HG03469 (cell line): ENCODE data around the gene RTN4.

ENCODE experiments used
- ATAC-seq: cut with Tn5 transposase; IDR thresholded peaks from one replicate; pipeline ENCODE4 v1.9.1; 2021; ENCODE audit warnings: mild to moderate bottlenecking, moderate library complexity, moderate number of reproducible peaks; ENCODE audit not compliant: unreplicated experiment

The RTN4 gene

DNA sequence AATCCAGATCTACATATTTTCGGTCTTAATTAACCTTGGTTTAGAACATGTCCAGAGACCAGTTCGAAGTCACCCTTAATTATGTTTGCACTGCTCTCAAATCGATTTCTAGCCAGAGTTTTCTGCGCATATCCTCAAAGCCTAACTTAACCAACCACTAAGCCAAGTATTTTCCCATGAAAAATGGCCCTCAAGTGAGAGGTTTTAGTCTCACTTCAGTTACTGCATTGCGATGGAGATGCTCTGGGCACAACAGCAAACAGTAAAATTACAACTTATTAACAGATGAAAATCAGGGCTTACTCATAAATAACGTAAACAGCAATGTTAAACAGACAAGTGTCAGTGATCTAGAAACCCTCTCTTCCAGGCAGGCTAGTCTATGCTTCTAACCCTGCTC is 4.5 kb downstream of the RTN4 start:
- ATAC-seq, result no peak

DNA sequence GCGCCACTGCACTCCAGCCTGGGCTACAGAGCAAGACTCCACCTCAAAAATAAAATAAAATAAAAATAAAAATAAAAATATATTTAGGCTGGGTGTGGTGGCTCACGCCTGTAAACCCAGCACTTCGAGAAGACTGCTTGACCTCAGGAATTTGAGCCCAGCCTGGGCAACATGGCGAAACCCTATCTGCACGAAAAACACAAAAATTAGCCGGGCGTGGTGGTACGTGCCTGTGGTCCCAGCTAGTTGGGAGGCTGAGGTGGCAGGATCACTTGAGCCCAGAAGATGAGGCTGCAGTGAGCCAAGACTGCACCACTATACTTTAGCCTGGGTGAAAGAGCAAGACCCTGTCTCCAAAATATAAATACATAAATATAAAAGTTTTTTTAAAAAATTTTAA is 6.4 kb downstream of the RTN4 start:
- no peak for ATAC-seq

DNA sequence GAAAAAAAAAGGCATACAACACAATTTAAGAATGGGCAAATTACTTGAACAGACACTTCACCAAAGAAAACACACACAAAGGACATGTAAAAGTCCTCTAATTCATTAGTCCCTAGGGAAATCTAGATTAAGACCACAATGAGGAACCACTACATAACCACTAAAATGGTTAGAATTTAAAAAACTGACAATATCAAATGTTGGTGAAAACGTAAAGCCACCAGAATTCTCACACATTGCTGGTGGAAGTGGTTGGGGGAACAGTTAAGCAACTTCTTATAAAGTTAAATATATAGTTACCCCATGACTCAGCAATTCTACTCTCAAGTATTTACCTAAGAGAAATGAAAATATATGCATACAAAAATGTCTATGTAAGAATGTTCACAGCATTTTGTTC is 11.8 kb downstream of the RTN4 start:
- no peak for ATAC-seq

DNA sequence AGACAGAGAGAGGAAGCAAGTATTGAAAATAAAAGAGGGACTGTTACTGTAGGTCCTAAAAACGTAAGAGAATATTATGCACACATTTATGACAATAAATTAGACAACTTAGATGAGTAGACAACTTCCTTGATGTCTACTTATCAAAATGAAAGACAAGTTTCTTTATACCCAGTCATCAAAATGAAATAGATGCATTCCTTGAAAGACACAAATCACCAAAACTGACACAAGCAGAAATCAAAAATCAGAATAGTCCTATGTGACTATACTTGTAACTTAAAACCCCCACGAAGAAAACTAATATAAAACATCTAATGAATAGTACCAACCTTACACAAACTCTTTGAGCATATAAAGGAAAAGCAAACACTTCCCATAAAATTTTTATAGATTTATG is 14.5 kb downstream of the RTN4 start:
- ATAC-seq, result no peak

DNA sequence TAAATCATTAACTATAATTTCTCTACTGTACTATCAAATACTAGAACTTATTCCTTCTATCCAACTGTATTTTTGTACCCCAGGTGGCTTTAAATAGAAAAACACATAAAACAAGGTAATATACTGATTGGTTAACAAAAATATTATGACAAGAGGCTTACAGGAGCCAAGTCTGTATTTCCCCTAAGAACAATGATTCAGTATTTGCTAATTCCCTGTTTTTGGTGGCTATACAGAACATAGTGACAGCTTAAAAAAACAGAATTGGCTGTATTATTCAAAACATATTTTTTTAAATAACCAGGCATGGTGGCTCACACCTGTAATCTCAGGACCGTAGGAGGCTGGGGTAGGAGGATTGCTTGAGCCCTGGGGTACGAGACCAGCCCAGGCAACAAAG is 16.3 kb downstream of the RTN4 start:
- no peak for ATAC-seq

DNA sequence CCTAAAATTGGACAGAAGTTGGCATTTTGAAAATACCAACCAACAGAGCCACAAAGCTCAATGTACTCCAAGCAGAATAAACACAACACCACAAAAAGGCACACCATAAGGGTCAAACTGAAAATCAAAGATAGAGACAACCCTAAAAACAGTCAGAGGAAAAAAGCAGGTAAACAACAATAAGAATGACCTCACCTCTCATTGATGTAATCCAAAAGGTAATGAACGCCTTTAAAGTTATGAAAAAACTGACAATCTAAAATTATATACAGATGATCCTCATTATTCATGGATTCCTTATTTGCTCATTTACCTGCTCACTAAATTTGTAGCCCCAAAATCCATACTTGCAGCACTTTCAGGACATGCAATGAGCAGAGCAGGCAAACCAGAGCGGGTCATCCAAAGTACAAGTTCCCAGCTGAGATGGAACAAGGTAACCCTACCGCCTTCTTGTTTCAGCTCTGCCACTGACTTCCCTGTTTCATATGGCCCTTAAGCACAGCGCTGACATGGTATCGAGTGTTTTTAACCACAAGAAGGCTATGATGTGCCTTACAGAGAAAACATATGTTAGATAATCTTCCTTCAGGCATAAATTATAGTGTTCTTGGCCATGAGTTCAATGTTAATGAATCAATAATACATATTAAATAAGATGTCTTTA is 17.0 kb downstream of the RTN4 start:
- ATAC-seq, result peak; percentile 87

DNA sequence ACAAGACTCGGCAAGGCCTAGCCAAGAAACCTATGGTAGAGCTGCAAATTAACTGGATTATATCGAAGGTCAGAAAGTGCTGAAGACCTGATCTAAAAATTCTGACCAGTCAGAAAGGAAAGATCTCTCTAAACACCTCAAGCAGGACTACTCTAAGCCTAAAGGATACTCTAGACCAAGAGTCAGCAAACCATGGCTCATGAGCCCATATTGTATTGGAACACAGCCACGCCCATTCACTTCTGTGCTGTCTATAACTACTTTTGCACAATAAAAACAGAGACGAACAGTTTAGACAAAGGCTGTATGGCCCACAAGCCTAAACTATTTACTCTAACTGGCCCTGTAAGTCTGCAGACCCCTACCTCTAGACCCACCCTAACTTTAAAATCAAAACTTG is 18.7 kb downstream of the RTN4 start:
- ATAC-seq, result no peak

DNA sequence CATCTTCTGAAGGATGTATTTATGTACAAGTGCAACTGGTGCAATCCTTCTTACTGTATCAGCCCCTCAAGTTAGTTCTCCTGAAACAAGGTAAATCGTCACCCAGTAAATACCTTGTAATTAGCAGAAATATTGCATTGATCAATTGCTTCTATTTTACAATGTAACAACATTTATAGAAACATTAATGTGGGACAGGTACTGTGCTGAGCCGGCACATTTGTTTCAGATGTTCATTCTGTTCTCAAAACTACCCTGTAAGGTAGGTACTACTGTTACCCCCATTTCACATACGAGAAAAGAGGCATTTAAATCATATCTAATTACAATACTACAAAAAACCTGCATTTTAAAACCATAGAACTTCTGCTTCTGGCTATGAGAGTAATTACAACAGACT is 19.5 kb downstream of the RTN4 start:
- ATAC-seq, result no peak

DNA sequence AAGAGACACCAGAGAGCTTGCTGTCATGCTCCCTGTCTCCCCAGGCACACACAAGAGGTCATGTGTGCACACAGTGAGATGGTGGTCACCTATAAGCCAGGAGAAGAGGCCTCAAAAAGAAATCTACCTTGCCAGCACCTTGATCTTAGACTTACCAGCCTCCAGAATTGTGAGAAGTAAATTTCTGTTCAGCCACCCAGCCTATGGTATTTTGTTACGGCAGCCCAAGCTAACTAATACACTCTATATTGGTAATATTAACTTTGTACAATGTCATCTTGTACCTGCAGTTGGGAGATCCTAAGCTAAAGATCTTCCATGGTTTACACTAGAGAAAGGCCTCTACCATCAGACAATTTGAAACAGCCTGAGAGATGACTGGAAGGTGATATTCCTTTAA is 21.2 kb downstream of the RTN4 start:
- no peak for ATAC-seq

DNA sequence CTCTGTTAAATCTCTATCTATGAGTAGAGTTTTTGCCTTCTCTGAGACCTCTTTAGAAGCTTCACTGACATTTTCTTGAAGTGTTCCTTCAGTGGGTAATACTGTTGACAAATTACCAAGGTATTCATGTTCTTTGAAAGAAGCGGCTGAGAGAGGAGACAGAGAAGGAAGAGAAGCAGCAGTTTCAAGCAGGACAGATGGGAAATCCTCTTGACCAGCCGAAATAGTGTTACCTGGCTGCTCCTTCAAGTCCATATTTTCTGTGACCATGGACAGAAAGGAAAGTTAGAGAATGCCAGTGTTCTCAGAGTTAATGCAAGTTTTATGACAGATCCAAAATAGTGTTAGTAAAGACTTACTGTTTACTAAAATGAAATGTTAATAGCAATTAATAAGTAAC is 23.0 kb downstream of the RTN4 start:
- no peak for ATAC-seq

DNA sequence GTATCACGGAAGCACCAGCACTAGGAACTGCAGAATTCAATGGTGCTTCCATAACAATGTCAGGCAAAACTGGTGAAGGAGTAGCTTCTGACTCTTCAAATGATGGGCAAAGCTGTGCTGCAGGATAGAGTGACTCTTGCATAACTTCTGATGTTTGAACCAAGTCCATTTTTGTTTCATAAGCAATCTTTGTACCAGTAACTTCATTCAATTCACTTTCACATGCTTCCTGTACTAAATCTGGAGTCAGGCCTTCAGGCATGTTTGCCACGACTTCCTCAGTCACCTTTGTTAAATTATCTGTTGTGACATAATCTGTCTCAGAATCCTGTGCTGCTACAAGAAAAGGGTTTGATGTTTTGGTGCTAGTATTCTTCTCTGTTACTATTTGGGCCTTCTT is 24.0 kb downstream of the RTN4 start:
- no peak for ATAC-seq

DNA sequence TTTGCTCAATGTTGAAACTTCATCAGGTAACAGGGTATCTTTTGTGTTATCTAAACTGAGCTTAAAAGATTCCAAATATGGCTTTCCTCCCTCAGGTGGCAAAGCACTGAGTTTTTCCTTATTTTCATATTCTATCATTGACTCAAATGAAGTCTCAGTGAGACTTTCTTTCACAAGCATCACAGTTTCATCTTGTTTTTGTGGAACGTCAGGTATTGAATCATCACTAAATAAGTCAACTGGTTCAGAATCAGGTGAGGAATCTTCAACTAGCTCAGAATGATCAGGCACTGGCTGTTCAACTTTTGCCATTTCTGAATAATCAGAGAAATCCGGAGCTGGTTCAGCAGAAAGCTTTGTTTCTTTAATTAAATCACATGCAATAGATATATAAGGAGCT is 24.6 kb downstream of the RTN4 start:
- ATAC-seq, result peak; percentile 12

DNA sequence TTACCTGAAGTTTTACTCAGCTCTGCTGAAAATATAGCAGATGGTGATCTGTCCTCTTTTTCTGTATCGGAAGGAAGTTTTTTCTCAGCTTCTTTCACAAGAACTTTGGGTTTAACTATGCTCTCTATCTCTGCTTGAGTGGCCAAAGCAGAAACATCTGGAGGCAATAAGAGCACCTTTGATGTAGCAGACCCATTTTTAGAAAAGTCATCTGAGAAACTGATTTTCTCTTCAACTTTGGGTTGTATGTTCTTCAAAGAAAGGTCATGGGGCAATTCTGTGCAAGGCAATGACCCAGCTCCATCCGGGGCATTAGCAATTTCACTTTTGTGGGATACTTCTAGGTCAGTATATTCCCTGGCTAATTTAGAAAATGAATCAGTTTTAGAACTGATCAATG is 25.2 kb downstream of the RTN4 start:
- peak; percentile 38 for ATAC-seq

DNA sequence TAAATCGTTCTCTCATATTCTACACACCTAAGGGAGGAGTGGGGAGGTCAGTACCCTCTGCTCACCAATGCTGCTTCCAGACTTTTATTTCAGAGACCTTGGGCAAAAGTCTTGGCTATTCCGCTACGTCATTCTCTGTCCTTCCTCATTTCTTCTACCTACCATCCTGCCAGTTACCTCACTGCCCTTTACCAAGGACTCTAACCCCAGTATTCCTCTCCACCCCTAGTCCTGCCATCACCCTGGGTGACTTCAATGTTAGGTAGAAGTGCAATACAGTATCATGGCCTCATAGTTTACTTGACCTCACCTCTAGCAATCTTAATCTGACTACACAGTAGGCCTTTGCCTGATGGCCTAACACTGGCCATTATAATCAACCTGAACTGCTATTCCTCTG is 27.8 kb downstream of the RTN4 start:
- no peak for ATAC-seq

DNA sequence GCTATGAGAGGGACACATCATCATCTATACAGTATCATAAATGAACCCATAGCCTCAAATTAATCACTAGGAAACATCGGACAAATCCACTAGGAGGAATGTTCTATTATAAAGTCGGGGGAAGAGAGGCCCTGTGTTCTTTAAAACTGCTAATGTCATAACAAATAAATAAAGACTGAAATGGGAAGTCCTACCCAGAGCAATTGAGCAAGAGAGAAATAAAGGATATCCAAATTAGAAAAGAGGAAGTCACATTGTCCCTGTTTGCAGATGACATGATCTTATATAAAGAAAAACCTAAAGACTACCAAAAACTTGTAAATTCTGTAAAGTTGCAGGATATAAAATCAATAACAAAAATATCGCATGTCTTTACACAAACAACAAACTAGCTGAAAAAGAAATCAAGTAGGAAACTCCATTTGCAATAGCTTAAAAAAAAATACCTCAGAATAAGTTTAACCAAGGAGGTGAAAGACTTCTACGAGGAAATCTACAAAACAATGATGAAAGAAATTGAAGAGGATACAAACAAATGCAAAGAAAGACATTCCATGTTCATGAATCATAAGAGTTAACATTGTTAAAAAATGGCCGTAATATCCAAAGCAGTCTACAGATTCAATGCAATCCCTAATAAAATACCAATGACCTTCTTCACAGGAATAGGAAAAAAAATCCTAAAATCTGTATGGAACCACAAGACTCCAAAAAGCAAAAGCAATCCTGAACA is 30.6 kb downstream of the RTN4 start:
- no peak for ATAC-seq

DNA sequence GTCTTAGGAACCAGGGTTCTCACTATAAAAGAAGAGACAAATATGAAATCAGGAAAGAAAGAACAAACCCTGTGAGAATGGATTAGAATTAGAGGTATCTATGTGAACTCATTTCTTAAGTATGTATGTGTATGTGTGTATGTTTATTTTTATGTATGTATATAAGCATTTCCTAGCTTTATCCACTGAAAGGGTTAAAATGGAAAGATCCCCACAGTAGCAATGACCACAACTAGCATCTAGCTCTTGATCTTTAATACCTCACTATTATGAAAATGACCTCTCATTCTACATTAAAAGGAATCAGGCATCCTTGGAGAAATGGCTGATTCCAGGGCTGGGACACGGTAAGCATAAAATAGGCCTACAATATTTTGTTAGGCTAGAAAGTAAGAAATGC is 31.6 kb downstream of the RTN4 start:
- no peak for ATAC-seq

DNA sequence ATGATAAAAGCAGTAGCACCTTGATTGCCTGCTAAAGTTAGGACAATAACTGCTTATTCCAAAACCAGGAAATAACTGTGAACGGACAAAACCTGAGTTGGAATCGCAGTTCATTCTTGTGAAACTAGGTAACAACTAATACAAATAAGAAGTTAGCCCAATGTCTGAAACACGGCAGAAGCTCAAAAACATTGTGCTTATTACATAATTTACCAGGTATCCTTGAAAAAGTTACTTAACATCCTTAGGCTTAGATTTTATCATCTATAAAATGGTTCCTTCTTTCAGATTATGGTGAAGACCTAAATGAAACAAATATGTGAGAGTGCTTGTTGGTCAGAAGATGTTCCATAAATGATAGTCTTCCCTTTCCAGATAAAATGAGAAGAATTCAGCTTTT is 32.4 kb downstream of the RTN4 start:
- ATAC-seq, result no peak

DNA sequence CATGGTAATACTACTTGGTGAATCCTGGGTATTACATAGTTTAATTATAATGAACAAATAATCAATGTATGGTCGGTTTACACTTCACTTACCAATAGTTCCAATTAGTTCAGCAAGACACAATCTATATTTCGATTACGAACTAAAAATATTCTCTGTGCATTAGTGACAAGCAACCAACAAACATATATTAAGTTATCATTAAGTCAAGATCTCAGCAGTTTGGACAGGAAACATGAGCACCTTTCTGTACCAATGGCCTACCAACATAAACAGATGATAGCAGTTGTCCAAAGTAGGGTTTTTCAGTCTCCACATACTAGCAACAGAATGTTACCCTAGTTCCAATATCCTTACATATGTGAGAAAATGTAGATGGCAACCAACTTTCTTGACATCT is 32.8 kb downstream of the RTN4 start:
- no peak for ATAC-seq

DNA sequence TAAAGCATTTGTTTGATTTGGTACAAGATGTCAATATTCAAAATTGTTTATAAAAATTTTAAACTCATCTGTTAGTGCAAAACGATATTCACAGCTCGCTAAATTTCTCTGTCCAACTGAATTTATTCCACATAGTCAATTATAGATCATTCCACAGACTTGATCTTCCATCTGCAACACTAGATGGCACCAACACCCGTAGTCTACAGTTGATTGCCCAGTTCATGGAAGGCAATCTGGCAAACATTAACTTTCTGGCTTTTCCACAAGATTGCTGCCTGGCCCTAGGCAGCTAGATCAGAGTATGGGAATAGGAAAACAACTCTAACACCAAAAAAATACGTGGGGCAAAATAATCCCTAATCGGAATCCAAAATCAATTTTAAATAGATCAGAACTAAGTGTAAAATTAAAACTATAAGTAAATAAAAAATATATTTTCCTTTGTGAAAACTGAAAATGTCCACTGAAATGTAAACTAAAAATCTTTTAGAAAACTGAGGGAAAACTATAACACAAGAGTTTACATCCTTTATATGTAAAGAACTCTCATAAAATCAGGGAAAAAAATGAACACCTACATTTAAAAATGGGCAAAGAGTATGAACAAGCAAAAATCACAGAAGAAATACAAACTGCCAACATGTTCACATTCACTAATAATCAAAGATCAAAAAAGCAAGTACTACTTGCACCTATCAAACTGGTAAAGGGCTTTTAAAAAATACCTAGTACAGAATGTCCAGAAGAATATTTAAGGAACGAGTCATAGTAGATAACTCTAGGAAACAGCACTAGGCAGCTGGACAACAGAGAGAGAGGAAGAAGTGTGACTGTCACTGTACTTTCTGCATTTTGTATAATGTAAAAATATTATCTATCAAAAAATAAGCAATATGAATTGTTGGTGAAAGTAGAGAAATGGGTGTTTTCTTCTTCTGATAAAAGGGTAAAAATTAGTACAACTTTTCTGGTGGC is 35.0 kb downstream of the RTN4 start:
- no peak for ATAC-seq

DNA sequence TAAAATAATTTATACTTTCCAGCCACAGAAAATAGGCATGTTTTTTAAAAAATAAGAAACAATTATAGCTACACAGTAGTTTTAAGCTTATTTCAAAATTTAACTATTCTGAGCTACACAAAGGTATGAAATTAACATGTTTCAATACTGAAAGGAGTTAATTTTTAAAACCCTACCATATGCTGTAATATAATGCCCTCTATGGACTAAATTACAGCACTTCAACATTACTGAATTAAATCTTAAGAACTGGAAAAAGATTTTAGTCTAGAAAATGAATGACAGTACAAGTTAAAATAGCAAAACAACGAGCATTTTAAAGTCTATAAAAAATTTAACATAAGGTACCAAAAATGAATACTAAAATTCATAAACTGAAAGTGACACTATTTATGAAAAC is 36.3 kb downstream of the RTN4 start:
- no peak for ATAC-seq

DNA sequence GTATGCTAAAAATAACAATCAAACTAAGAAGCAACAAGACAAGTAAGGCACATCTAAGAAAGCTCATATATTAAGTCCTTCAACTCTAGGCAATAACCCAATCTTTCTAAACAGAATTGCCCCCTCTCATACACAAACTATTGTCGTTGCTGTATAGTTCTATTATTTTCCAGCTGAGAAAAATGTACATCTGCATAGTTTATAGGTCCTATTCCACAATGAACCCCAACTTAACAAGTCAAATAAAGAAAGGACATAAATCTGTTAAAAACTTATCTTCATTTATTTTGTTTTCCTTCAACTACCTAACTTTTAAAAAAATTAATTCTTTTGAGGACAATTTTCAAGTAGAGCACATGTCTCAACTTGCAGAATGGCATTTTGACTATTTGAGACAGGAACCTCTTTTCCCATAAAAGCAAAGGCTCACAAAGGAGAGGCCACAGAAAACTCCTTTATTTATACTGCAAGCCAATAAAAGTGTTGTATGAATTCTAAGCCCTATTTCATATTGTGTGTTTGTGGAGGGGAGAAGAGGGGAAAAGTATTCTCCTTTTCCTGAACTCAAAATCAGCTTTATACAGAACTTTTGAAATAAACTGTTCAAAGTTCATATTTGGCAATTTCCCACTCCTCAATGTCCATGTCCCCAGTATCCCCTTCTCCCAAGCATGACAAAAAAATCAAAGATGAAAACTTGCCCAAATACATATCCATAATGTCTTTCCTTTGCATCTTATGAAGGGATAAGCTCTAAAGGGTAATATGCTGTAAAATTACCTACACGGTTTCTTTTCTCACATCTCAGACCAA is 37.4 kb downstream of the RTN4 start:
- no peak for ATAC-seq
